Erythroblast (primary cell): Measurements from ENCODE around the gene FILIP1.

ENCODE experiments used
- GATA1 ChIP-seq: IDR thresholded peaks from 2 replicates; pipeline ENCODE4 v1.6.1; 2011; ENCODE audit warnings: low read depth, mild to moderate bottlenecking, control low read depth, low read length, moderate library complexity
- POLR2A ChIP-seq: IDR thresholded peaks from 2 replicates; pipeline ENCODE4 v1.6.1; 2011; ENCODE audit warnings: mild to moderate bottlenecking, low read length

DNA sequence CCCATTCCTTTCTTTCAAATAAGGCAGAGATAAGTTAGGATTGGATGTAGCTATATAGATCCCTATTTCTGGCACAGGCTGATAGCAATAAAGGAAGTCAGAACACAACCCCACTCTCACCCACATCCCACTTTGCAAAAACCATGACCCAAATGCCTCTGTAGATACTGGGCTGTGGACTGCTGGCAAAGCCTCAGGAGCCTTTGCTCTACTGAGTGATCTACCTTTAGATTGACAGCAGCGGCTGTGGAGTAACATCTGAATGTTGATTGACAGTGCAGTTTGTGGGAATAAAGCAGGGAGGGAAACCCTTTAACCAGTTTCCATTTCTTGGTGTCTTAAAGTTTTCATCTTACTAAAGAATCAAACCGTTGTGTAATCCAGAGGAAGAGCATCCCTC is 202.3 kb downstream of the FILIP1 start:
- TF ChIP-seq POLR2A (no peak), GATA1 (no peak)
